Endometrium (tissue), 2 donors: ENCODE data around the gene DCUN1D4.

Experiments
- FAIRE-seq: peaks from 2 replicates; lab custom pipeline; 2012; peaks lifted over from hg19 to GRCh38; lab: Jason Lieb, UNC
- donor health status: control.
- donor health status: control.

Gene DCUN1D4

DNA sequence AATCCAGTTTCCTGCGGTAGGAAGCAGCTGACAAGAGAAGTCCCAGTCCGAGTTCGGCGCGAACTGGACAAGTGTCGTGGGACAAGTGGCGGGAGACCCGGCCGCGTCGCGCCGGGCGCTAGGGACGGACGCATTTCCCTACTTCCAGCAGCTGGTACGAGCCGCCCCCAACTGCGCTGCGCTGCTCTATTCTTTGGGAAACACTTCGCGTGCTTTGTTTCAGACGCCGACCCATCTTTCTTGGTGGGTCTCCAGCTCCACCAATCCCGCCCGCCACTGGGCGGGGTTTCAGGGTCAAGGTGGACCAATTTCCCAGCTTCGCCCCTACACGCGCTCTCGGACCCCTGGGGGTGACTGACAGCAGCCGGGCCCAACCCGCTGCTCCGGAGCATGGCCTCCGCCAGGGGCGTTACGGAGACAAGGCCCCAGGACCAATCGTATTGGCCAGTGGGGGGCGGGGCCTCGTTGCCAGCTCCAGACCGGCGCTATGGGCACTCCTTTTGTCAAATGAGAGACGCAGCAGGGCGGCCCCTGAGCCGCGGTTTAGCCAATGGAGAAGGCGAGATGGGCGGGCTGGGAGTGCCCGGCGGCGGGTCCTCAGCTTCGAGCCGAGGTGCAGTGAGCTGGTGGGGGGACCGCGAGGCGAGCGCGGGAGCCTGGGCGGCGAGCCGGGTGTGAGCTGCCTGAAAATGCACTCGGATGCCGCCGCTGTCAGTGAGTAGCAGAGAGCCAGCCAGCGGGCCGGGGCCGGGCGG lies at the start of gene DCUN1D4:
TSS of gene DCUN1D4 (plus strand) at position 600 of the 755 bp plus-strand sequence. CDS start at position 690, 90 bp downstream.
- FAIRE-seq = peak; percentile 100

- no peak for FAIRE-seq
Observed at GRCh38 chr4:51820443-51821234, 22.3 kb upstream of the DCUN1D4 start.

DNA sequence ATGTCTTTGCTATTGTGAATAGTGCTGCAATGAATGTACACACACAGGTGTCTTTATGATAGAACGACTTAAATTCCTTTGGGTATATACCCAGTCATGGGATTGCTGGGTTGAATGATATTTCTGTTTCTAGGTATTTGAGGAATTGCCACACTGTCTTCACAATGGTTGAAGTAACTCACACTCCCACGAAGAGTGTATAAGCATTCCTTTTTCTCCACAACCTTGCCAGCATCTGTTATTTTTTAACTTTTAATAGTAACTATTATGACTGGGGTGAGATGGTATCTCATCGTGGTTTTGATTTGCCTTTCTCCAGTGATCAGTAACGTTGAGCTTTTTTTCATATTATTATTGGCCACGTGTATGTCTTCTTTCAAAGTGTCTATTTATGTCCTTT lies 17.6 kb upstream of the DCUN1D4 start:
- no peak for FAIRE-seq

- no peak for FAIRE-seq
Observed at GRCh38 chr4:51830156-51830720, 12.7 kb upstream of the DCUN1D4 start.

GRCh38 chr4:51831133-51831532 lies 11.8 kb upstream of the DCUN1D4 start:
- FAIRE-seq = no peak

DNA sequence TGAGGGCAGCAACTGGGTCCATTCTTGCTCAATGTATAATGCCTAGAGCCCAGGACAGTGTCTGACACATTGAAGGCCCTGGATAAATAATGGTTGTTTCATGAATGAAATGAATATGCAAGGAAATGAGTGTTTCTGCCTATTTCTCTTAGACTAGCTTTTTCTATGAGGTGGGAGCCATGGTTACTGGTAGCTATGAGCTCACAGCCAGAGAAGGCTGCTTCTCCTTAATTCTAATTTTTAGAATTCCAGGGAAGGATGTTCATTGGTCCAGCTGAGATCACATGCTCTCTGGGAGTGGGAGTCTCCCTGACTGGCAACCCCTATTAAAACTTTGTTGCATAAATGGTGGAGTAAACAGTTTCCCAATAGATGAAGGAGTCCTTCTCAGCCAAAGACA lies 9.7 kb upstream of the DCUN1D4 start:
- no peak for FAIRE-seq

DNA sequence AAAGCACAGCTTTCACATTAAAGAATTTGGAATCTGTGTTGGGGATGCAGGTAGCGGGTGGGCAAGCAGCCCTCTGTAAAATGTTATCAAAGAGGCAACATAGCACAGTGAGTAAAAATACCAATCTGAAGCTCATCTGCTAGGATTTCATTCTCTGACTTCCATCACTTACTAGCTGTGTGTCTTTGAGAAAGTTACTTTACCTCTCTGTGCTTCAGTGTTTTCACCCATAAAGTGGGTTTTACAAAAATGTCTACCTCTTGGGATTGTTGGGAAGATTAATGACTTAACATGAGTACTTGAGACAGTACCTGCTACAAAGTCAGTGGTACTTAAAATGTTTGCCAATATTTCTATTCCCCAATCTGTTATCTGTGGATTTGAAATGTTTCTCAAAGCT lies 7.9 kb upstream of the DCUN1D4 start:
- no peak for FAIRE-seq

GRCh38 chr4:51835855-51836254 lies 7.1 kb upstream of the DCUN1D4 start:
- FAIRE-seq = no peak

DNA sequence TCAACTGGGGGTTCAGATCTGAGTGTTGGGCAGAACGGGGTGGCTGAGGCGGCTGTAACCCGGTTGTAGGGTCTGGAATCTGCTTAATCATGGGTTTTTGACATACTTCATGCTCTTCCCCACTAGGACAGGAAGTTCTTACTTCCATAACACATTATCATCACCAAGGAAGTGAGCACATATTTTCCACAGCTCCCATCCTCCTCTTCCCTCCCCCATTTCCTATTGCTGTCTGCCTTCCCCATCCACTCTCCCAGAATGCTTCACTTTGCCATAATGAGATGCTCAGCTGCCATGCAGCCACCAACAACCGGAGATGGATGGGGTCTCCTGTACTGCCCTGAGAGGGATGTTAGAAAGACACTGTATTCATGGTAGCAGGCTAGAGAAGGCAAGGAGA lies 6.4 kb upstream of the DCUN1D4 start:
- no peak for FAIRE-seq

- no peak for FAIRE-seq
Observed at GRCh38 chr4:51840781-51841180, 2.2 kb upstream of the DCUN1D4 start.

DNA sequence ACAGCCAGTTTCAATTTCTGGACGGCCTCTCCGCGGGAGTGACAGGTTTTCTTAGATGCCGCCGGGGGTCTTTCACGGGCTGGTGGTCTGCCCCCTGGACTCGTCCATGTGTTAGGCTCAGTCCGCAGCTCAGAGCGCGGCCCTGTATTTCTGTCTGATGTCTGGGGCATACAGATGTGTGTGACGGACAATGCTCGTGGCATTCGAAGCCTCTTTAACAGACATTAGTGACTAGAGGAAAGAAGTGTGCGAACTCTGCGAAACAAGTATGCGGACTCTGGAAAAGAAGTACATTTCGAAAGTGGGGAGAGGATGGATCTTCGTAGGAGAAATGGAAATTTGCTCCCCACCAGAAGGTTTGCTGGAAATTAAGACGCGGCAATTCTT lies 793 bp upstream of the DCUN1D4 start:
- FAIRE-seq = no peak

DNA sequence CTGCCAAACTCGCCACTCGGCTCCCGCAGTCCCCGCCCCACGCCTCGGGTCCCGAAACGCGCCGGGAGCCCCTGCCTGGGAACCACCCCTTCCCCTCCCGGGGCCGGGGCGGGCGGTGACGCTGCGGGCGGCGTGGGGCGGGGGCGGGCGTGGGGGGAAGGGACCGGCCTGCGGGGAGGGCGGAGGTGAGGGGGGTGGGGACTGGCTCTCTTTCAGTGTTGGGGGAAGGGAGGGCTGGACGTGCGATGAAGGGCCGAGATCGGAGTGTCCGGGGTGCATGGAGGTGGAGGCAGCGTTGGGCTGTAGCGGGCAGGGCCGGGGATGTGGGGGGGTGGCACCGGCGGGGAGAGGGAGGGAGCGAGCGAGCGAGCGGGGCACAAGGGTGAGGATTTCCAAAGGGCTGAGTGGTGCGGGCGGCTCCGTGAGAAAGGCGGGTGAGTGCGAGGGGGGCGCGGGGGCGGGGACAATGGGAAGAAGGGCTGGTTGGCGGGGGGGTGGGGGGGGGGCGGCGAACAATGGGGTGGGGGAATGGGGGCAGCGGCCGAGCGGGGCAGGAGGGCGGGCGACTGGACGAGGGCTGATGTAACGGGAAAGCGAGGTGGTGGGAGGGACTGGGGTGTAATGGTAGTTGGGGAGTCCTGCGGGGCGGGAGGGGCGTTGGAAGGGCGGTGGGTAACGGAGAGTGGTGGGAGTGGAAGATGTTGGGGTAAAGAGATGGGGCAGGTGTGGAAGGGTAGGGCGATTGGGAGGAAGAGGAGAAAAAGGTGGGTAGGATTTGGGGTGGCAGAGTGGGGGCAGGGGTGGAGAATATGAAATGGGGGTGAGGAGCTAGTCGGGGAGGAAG lies 578 bp downstream of the DCUN1D4 start:
- no peak for FAIRE-seq

DNA sequence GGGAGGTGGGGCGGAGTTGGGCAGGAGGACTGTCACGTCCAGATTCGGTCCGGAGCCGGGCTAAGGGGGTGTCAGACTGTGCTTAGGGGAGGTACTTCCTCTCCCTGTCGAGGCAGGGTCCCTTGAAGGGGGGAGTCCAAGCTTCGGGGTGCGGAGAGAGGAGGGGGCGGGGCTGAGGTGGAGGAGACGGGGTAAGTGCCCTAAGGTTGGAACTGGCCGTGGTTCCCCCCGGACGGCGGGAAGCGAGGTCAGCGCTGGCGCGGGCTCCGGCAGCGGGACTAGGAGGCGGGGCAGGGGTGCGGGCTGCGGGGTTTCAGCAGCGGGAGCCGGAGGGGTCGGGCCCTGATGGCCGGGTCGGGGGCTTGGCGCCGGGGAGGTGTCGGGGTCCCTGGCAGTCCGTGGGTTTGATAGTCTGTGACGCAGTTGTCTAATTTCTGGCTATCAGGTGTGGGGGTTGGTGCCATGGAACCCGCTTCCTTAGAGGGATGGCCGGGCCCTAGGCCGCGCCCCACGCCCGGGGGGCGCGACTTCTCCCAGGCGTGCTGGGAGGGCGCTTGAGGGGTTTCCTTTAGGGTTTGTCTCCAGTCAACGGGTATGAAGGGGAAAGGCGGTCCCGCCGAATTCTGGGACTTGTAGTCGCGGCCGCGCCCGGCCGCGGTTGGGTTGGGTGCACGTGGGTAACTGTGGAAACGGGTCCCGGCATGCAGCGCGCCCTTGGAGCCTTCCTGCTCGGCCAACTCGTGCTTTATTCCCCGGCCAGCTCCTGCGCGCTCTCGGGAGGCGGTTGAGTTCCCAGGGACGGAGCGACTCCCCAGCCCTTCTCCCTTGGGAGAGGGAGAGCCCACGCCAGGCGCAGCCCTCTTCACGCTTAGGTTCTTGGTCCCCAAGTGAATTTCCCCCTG lies 1.5 kb downstream of the DCUN1D4 start:
- FAIRE-seq = peak; percentile 68

DNA sequence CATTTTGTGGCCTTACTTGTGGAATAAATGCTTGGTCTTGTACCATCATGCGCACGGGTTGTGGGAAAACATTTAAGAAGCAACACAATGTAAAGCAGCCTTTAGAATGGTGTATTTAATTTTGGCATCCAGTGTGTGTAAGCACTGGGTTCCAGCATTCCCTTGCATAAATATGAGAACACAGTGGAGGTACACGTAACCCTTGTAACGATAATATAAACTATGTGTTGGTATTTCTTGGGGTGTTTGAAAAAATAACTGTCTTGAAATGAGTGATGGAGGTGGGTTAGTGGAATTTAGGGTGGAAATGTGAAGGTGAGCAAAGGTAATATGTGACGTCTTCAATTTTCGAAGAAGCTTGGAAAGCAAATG lies 2.1 kb downstream of the DCUN1D4 start:
- FAIRE-seq = no peak

DNA sequence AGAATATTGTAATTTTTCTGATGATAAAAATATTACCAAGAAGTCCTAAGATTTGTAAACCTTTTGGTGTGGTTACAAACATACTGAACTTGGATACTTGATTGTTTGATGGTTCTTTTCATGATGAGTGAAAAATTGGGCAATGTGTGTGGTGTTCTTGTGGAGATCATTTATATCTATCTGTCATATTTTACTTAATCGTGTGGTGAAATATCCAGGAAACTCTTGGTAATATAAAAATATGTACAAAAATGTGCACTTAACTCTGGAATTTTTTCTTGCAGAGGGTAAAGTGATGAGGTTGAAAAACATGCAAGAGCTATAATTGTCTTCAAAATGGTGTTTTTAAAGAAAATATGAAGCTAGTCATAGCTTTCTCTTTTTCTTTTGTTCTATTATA lies 2.8 kb downstream of the DCUN1D4 start:
- FAIRE-seq = no peak

DNA sequence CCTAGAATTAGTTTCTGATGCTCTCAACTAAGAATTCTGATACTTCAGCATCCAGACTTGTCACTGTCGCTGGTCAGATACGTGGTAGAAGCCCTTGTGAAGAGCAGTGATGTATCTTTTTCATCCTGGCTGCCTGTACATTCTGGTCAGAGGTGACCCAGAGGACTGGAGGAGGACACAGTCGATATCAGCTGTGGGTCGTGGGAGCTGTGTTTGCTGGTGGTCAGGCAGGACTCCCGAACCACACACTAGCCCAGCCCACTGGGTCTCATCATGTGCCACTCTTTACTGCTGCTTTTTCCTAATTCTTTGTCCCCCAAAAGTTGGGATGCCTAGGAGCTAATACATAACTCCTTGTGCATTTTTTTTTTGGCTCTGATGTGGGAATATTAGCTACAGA lies 6.5 kb downstream of the DCUN1D4 start:
- FAIRE-seq = no peak

DNA sequence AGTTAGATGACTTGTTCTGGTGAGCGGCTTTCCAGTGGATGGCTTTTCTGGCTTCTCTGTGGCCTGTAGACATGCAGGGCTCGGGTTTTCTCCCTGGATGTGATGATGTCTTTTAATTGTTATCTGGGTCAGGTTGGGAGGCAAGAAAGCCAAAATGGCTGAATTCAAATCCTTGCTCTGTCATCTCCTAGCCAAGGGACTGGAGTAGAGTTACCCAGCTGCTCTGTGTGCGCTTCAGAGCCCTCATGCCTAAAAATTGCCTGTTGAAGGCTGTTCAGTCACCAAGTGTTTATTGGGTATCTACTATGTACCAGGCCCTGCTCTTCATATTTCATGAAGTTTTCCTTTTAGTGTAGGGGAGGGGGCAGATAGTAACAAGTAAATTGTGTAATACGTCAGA lies 7.3 kb downstream of the DCUN1D4 start:
- no peak for FAIRE-seq

DNA sequence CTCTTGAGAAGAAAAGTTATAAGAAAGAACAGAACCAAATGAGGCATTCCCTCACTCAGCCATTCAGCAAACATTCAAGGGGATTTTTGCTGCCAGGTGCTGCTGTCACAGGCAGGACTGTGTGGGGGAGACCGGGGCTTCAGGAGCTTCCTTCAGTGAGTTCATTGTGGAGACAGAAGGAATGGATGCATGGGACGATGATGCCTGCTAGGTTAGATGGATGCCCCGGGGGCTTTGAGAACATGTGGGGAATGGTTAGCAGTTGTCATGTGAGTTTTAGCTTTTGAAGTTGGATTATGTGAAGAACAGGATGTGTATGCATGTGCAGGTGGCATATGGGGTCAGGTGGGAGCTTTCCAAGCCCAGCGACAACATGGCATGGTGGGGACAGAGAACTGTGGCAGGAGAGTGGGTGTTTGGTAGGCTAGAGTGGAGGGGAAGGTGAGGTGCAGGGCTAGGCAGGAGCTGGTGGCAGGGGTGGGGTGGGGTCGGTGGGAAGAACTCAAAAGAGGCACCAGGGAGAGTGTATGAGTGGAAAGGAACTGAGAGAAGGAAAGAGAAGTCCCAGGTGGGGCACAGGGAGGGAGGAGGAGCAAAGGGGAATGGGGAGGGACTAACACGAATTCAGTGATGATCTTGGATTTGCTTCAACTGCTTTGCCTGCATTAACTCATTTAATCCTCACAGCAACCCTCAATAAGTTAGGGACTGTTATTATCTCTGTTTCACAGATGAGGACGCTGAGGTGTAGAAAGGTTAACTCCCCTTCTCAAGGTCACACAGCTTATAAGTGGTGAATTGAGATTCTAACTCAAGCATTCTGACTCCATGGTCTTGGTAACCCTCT lies 8.4 kb downstream of the DCUN1D4 start:
- no peak for FAIRE-seq

DNA sequence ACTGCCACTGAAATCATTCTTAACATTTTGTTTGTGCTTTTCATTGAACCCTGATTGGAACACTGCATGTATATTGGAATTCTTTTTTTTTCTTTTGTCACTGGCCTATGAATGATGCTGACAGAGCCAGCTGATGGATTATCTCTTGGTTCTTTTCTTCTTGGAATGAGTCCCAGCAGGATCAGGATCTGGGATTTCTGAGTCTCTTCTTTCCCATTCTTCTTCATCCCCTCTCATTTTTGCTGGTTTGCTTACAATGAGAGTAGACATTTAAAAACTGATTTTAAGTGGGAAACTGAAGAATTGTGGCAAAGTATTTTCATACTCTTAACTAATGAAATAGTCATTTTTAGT lies 9.0 kb downstream of the DCUN1D4 start:
- FAIRE-seq = no peak

DNA sequence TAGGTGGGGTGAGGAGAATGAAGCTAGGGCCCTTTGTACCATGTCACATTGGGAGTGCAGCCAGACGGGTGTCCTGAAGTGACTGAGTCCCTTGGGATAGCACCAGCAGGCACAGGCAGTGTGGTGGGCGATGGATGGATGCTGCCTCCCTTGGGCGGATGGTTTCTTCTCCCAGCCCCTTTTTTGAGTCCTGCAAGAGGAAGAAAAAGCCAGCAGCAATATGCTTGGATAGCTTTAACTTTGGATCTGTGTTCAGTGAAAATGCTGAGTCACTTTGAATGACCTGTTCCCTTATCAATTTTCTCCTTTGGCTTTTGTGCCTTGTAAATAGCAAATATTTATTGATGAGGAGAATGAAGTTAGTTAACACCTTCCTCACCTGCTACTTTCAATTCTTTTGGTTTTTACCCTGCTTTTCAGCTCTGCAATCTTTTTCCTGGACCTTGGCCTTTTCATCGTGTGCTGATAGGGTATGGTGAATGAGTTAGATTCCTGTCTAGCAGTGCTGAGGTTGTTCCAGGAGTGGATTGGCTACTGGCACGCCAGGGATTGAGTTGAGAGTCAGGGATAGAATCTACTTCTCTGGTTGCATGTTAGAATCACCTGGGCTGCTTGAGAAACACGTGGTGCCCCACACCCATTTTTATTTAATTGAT lies 10.2 kb downstream of the DCUN1D4 start:
- FAIRE-seq = no peak
